ENCODE measurements around the gene ATP2B2.

- TF ChIP-seq CTCF (IDR thresholded peaks at IDR 0.05) = no peak
- no peak for TF ChIP-seq EZH2 (IDR thresholded peaks at IDR 0.05; ENCODE audit: borderline replicate concordance, insufficient read depth, low read depth, low read length, poor library complexity, severe bottlenecking)
Observed at GRCh38 chr3:10405816-10406215, 99.6 kb downstream of the ATP2B2 start.

Measured in B cell (primary cell).